ENCODE results near the gene ERVK3-1. TPM values are rescaled to one million over a fixed set of nuclear protein-coding genes. Genes with fewer than 3 reads are reported as not detected.

ERVK3-1 gene
- total RNA-seq, 2 experiments from 2014 or later = 40.6 to 43.0 TPM

- ChIA-PET POLR2A (interaction anchor here (1.7 kb wide), 1 partner anchor 11 kb away, joined by 4 read pairs; no protein-coding TSS in a partner anchor), CTCF (no interaction called here)
- Mint-ChIP-seq H3K27me3 (no peaks in the 10 kb centered on the region), H3K4me1 (ENCODE audit: low read depth) (peaks cover 6% of the 10 kb centered on the region), H3K9me3 (no peaks in the 10 kb centered on the region), H3K4me3 (no peak overlapping the region), H3K27ac (no peak overlapping the region), H3K36me3 (ENCODE audit: low read depth) (peaks cover 36% of the 10 kb centered on the region)
- intact Hi-C loops (cut with micrococcal nuclease) = no loop called here
- DNase-seq (no peak), ATAC-seq (no peak)
- TF ChIP-seq, protein P1, sequence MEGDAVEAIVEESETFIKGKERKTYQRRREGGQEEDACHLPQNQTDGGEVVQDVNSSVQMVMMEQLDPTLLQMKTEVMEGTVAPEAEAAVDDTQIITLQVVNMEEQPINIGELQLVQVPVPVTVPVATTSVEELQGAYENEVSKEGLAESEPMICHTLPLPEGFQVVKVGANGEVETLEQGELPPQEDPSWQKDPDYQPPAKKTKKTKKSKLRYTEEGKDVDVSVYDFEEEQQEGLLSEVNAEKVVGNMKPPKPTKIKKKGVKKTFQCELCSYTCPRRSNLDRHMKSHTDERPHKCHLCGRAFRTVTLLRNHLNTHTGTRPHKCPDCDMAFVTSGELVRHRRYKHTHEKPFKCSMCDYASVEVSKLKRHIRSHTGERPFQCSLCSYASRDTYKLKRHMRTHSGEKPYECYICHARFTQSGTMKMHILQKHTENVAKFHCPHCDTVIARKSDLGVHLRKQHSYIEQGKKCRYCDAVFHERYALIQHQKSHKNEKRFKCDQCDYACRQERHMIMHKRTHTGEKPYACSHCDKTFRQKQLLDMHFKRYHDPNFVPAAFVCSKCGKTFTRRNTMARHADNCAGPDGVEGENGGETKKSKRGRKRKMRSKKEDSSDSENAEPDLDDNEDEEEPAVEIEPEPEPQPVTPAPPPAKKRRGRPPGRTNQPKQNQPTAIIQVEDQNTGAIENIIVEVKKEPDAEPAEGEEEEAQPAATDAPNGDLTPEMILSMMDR (IDR thresholded peaks at IDR 0.05) = no peak
These were observed 31.0 kb downstream of the ERVK3-1 start for GRCh38 chr19:58336216-58336615.

DNA sequence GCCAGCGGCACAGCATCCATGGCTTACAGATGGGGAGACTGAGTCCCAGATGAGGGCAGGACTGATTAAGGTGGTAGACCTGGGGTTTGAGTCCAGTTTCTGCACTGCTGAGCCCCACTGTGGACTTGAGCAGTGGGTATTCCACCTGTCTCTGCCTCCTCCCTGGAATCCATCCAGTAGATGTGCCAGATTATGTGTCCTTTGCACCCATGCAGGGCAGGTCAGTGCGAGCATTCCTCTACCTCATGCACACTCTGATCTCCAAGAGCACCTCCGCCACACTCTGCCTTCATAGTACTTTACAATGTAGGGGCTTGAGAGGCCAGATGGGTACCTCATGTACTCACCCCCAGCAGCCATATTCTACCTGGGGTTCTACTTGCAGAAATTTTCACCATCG is 31.6 kb downstream of the ERVK3-1 start:
- no peaks in the 10 kb centered on the region for H3K27me3 Mint-ChIP-seq

DNA sequence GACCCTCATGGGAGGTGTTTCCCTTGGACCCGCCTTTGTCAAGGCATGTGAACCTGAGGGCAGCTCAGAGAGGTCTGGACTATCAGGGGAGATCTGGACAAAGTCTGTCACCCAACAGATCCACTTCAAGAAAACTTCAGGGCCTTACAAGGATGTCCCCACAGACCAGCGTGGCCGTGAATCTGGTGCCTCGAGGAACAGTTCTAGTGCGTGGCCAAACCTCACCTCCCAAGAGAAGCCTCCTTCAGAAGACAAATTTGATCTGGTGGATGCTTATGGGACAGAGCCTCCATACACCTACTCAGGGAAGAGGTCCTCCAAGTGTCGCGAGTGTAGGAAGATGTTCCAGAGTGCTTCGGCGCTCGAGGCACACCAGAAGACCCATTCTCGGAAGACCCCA is 33.2 kb downstream of the ERVK3-1 start:
- ATAC-seq (no peak), DNase-seq (no peak)
- no peak overlapping the region for H3K27ac Mint-ChIP-seq
- H3K36me3 Mint-ChIP-seq (ENCODE audit: low read depth) = peaks cover 42% of the 10 kb centered on the region
- ChIA-PET CTCF (interaction anchor here (1.1 kb wide), 1 partner anchor 9 kb away, joined by 3 read pairs; no protein-coding TSS in a partner anchor), POLR2A (no interaction called here)
- peaks cover 6% of the 10 kb centered on the region for H3K4me1 Mint-ChIP-seq (ENCODE audit: low read depth)
- H3K4me3 Mint-ChIP-seq = no peak overlapping the region
- TF ChIP-seq, protein P1 (IDR thresholded peaks at IDR 0.05) = no peak
- no peaks in the 10 kb centered on the region for H3K9me3 Mint-ChIP-seq
- no peaks in the 10 kb centered on the region for H3K27me3 Mint-ChIP-seq
- intact Hi-C loops (cut with micrococcal nuclease) = no loop called here

More for the DNA sequence above, 31.6 kb downstream of the ERVK3-1 start:
- Mint-ChIP-seq H3K27ac (no peak overlapping the region), H3K36me3 (ENCODE audit: low read depth) (peaks cover 38% of the 10 kb centered on the region), H3K4me1 (ENCODE audit: low read depth) (peaks cover 6% of the 10 kb centered on the region), H3K9me3 (no peaks in the 10 kb centered on the region), H3K4me3 (no peak overlapping the region)
- DNase-seq (no peak), ATAC-seq (no peak)
- CTCF ChIA-PET = no interaction called here
- POLR2A ChIA-PET = interaction anchor here (1.7 kb wide), 1 partner anchor 10 kb away, joined by 4 read pairs; no protein-coding TSS in a partner anchor
- TF ChIP-seq, protein P1 (IDR thresholded peaks at IDR 0.05) = no peak
- intact Hi-C loops (cut with micrococcal nuclease) = no loop called here

- TF ChIP-seq, protein P1 (IDR thresholded peaks at IDR 0.05) = no peak
- H3K27ac Mint-ChIP-seq = no peak overlapping the region
- no peaks in the 10 kb centered on the region for H3K9me3 Mint-ChIP-seq
- ATAC-seq (no peak), DNase-seq (no peak)
- H3K4me3 Mint-ChIP-seq = no peak overlapping the region
- peaks cover 45% of the 10 kb centered on the region for H3K36me3 Mint-ChIP-seq (ENCODE audit: low read depth)
- intact Hi-C loops (cut with micrococcal nuclease) = no loop called here
- H3K27me3 Mint-ChIP-seq = no peaks in the 10 kb centered on the region
- ChIA-PET POLR2A (interaction anchor here (1.2 kb wide), 1 partner anchor 18 kb away, joined by 4 read pairs; no protein-coding TSS in a partner anchor), CTCF (interaction anchor here (0.7 to 1.1 kb wide), 2 partner anchors 8 to 12 kb away, joined by 3 read pairs; partner anchors contain the start of gene ZSCAN22)
- H3K4me1 Mint-ChIP-seq (ENCODE audit: low read depth) = peaks cover 6% of the 10 kb centered on the region
These were observed 33.8 kb downstream of the ERVK3-1 start for GRCh38 chr19:58338825-58339558.

DNA sequence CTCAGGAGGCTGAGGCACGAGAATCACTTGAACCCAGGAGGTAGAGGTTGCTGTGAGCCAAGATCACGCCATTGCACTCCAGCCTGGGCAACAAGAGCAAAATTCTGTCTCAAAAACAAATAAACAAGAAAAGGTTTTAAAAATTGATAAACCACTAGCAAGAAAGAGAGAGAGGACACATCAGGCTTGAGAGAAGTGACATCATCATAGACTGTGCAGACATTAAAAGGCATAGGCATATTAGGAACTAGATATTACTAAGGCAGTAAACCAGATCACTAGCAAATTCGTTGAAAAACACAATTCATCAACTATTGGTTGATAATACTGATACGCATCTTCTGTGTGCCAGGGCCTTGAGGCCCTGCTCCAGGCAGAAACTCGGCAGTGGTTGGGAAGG is 40.4 kb downstream of the ERVK3-1 start:
- peaks cover 23% of the 10 kb centered on the region for H3K4me1 Mint-ChIP-seq (ENCODE audit: low read depth)
- ATAC-seq (no peak), DNase-seq (no peak)
- H3K36me3 Mint-ChIP-seq (ENCODE audit: low read depth) = peaks cover 24% of the 10 kb centered on the region
- H3K9me3 Mint-ChIP-seq = no peaks in the 10 kb centered on the region
- TF ChIP-seq, protein P1 (IDR thresholded peaks at IDR 0.05) = no peak
- intact Hi-C loops (cut with micrococcal nuclease) = no loop called here
- ChIA-PET POLR2A (interaction anchor here (0.7 to 2.9 kb wide), 3 partner anchors 10 to 34 kb away, joined by 3 to 14 read pairs (median 3); no protein-coding TSS in a partner anchor), CTCF (interaction anchor here (1.3 to 1.6 kb wide), 2 partner anchors 17 to 173 kb away, joined by 3 to 4 read pairs; partner anchors contain the start of gene ZNF497)
- H3K4me3 Mint-ChIP-seq = peak overlapping the region; percentile 96
- H3K27me3 Mint-ChIP-seq = no peaks in the 10 kb centered on the region
- peak overlapping the region; percentile 52 for H3K27ac Mint-ChIP-seq

Data from activated CD8-positive, alpha-beta T cell treated with anti-CD3 and anti-CD28 coated beads for 36 hours (primary cell).